Endothelial cell of umbilical vein (primary cell): ENCODE measurements around the gene RNF126. TPM values are rescaled to one million over a fixed set of nuclear protein-coding genes. Genes with fewer than 3 reads are reported as not detected.

Experiments used
- BruUV-seq: library from RNA; stranded (reverse); fragments of 400-500 nt; replicated peaks from 2 replicates; lab custom pipeline; 2021; lab: Mats Ljungman, UMichigan
- CTCF ChIA-PET: fragments of 300-600, 350-600 bp; sonication (Branson Sonifier 250); formaldehyde crosslinking; loops from one replicate; lab custom pipeline; 2021; ENCODE audit warnings: antibody characterized with exemption, inconsistent platforms; lab: Charles Lee
- POLR2A ChIA-PET: fragments of 300-600, 350-600 bp; sonication (Branson Sonifier 250); formaldehyde crosslinking; loops from one replicate; lab custom pipeline; 2021; ENCODE audit warnings: antibody characterized with exemption, inconsistent platforms; lab: Charles Lee
- DNase-seq: peaks from one replicate; pipeline ENCODE4 v3.0.0-alpha.2; 2011; ENCODE audit warnings: low read depth, low spot score
- FAIRE-seq: peaks from 2 replicates; lab custom pipeline; 2011; peaks lifted over from hg19 to GRCh38; lab: Jason Lieb, UNC
- H2AFZ ChIP-seq: 2 replicates; pipeline ENCODE4 v1.6.0; 2012; ENCODE audit warnings: low read depth, low read length, control low read depth, inconsistent platforms
- H3K27ac ChIP-seq: 2 replicates; pipeline ENCODE4 v1.5.1; 2011; ENCODE audit warnings: low read depth, mild to moderate bottlenecking, control low read depth, low read length, moderate library complexity; ENCODE audit not compliant: insufficient read depth
- H3K27me3 ChIP-seq, 2 experiments: 2 replicates each; pipeline versions ENCODE4 v1.6.0 to v1.6.1; 2011; ENCODE audit warnings: low read length in 2 of 2, mixed read lengths in 1 of 2; ENCODE audit not compliant: control insufficient read depth in 2 of 2, insufficient read depth in 2 of 2
- H3K36me3 ChIP-seq, 2 experiments: 2 replicates in 1 of 2; 3 replicates in 1 of 2; pipeline ENCODE4 v1.5.1; 2011; ENCODE audit warnings: low read length in 2 of 2, mild to moderate bottlenecking in 1 of 2, moderate library complexity in 1 of 2; ENCODE audit not compliant: control insufficient read depth in 2 of 2, insufficient read depth in 2 of 2; ENCODE audit errors: extremely low read depth in 1 of 2
- H3K4me1 ChIP-seq: 3 replicates; pipeline ENCODE4 v1.5.1; 2011; ENCODE audit warnings: mild to moderate bottlenecking, low read length; ENCODE audit not compliant: control insufficient read depth, insufficient read depth; ENCODE audit errors: extremely low read depth
- H3K4me2 ChIP-seq: 2 replicates; pipeline ENCODE4 v1.6.1; 2011; ENCODE audit warnings: low read length, control low read depth, mixed read lengths; ENCODE audit not compliant: insufficient read depth
- H3K4me3 ChIP-seq, 3 experiments: fragments of 200-600 bp in 1 of 3; sonication (generic), shearing (Covaris generic) in 1 of 3; replicated peaks in 1 of 3; 2 replicates each; pipeline ENCODE4 v1.5.1; 2011 to 2016; ENCODE audit warnings: control low read depth in 3 of 3, low read length in 3 of 3, mild to moderate bottlenecking in 2 of 3, inconsistent platforms in 1 of 3, low read depth in 1 of 3, moderate library complexity in 1 of 3; ENCODE audit not compliant: insufficient read depth in 1 of 3
- H3K79me2 ChIP-seq: 2 replicates; pipeline ENCODE4 v1.6.0; 2012; ENCODE audit warnings: low read length, inconsistent platforms; ENCODE audit not compliant: control insufficient read depth, insufficient read depth
- H3K9ac ChIP-seq: replicated peaks from 2 replicates; pipeline ENCODE3; 2011; ENCODE audit warnings: low read length, control low read depth; ENCODE audit not compliant: insufficient read depth; ENCODE audit errors: extremely low read depth
- H3K9me1 ChIP-seq: replicated peaks from 3 replicates; pipeline ENCODE4 v1.6.0; 2011; ENCODE audit warnings: mild to moderate bottlenecking, low read length; ENCODE audit not compliant: control insufficient read depth, insufficient read depth; ENCODE audit errors: extremely low read depth
- H3K9me3 ChIP-seq: replicated peaks from 2 replicates; pipeline ENCODE4 v1.5.1; 2012; ENCODE audit warnings: low read length, inconsistent platforms; ENCODE audit not compliant: control insufficient read depth, insufficient read depth
- H4K20me1 ChIP-seq: replicated peaks from 2 replicates; pipeline ENCODE3; 2011; ENCODE audit warnings: mild to moderate bottlenecking, low read length; ENCODE audit not compliant: control insufficient read depth, insufficient read depth; ENCODE audit errors: extremely low read depth
- EZH2 ChIP-seq: IDR thresholded peaks from 2 replicates; pipeline ENCODE4 v1.6.1; 2012; ENCODE audit warnings: borderline replicate concordance, low read depth, mild to moderate bottlenecking, moderate library complexity, low read length, inconsistent platforms; ENCODE audit not compliant: severe bottlenecking
- FOS ChIP-seq: IDR thresholded peaks from 2 replicates; pipeline ENCODE4 v1.6.1; 2011; ENCODE audit warnings: mild to moderate bottlenecking, low read length, moderate library complexity, borderline replicate concordance; ENCODE audit not compliant: insufficient read depth
- GATA2 ChIP-seq: IDR thresholded peaks from 2 replicates; pipeline ENCODE4 v1.7.0; 2011; ENCODE audit warnings: low read depth, mild to moderate bottlenecking, moderate library complexity, mixed read lengths, low read length; ENCODE audit not compliant: insufficient read length, insufficient read depth
- JUN ChIP-seq: IDR thresholded peaks from 2 replicates; pipeline ENCODE4 v1.6.1; 2011; ENCODE audit warnings: borderline replicate concordance, low read depth; ENCODE audit not compliant: insufficient read length, insufficient read depth
- MYC ChIP-seq: IDR thresholded peaks from one replicate; pipeline ENCODE4 v1.6.1; 2011; ENCODE audit warnings: mild to moderate bottlenecking, low read depth, low read length
- POLR2A ChIP-seq: IDR thresholded peaks from 2 replicates; pipeline ENCODE4 v1.6.1; 2012; ENCODE audit warnings: low read depth, mild to moderate bottlenecking, control low read depth, low read length
- POLR2AphosphoS5 ChIP-seq: IDR thresholded peaks from 2 replicates; pipeline ENCODE4 v1.6.1; 2012; ENCODE audit warnings: low read depth, mild to moderate bottlenecking, control low read depth, low read length, moderate library complexity; ENCODE audit not compliant: insufficient read depth
- dilution Hi-C: fragments of 300-500 bp; cut with MboI; formaldehyde crosslinking; loops from one replicate; pipeline ENCODE4 v1.15.0; 2019; ENCODE audit warnings: low sequenced_read_pairs; ENCODE audit not compliant: extremely low pct_ligation_motif_present
- intact Hi-C: fragments of 100-400 bp; cut with micrococcal nuclease; formaldehyde crosslinking; loops from one replicate; pipeline ENCODE4 v1.10.0; 2022
- polyA plus RNA-seq, 4 experiments: library from polyadenylated mRNA; depleted of rRNA in 3 of 4; stranded (reverse) in 3 of 4; unstranded in 1 of 4; fragments of >200 nt; gene quantifications; 2 replicates each; pipeline versions ENCODE4 v1.2.1 to v1.2.3, GENCODE V29; 2011 to 2012; ENCODE audit warnings: missing spikeins in 1 of 4
- total RNA-seq: library from RNA; stranded (reverse); gene quantifications from 2 replicates; pipeline ENCODE4 v1.2.3, GENCODE V29; 2021
- TF ChIP-seq, protein P1 (sequence below), 2 donors: IDR thresholded peaks; 1 replicate in 1 of 2; 2 replicates in 1 of 2; pipeline ENCODE4 v1.5.1; 2011; ENCODE audit warnings: low read length in 2 of 2, mild to moderate bottlenecking in 2 of 2, moderate library complexity in 2 of 2, control low read depth in 1 of 2, inconsistent platforms in 1 of 2, low read depth in 1 of 2; ENCODE audit not compliant: insufficient read depth in 1 of 2; ENCODE audit errors: extremely low read depth in 1 of 2
- TF ChIP-seq, protein P2 (sequence below): IDR thresholded peaks from 2 replicates; pipeline ENCODE4 v1.6.1; 2011; ENCODE audit not compliant: insufficient read depth, insufficient read length

Gene RNF126
- total and polyA plus RNA-seq, 2 donors (not counting 3 experiments of a cell fraction or from before 2014, with no cell fraction given): 19.2 to 61.3 TPM

DNA sequence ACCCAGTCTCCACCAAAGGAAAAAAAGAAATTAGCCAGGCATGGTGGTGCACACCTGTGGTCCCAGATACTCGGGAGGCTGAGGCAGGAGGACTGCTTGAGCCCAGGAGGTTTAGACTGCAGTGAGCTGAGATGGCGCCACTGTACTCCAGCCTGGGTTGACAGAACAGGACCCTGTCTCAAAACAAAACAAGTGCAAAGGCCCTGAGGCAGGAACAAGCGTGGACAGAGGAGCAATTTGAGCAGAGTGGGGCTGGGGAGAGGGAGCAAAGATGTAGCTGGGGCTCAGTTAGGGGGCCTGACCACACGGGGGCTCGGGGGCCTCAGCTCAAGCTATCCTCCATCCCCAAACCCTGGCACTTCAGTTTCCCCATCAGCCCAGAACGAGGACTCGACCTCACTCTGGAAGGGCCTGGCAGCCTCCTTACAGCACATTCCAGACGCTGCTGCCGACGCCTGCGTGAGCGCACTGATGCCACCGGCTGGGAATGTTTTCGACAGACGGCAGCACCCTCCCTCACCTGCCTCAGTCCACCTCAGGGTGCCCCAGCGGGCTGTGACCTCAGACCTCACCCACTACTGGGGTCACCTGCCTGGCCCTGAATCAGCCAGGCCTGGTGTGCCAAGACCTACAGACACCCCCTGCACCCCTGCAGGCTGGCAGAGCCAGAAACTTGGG is 27.9 kb downstream of the RNF126 start:
- POLR2A ChIA-PET: no interaction called here
- TF ChIP-seq, protein P1, sequence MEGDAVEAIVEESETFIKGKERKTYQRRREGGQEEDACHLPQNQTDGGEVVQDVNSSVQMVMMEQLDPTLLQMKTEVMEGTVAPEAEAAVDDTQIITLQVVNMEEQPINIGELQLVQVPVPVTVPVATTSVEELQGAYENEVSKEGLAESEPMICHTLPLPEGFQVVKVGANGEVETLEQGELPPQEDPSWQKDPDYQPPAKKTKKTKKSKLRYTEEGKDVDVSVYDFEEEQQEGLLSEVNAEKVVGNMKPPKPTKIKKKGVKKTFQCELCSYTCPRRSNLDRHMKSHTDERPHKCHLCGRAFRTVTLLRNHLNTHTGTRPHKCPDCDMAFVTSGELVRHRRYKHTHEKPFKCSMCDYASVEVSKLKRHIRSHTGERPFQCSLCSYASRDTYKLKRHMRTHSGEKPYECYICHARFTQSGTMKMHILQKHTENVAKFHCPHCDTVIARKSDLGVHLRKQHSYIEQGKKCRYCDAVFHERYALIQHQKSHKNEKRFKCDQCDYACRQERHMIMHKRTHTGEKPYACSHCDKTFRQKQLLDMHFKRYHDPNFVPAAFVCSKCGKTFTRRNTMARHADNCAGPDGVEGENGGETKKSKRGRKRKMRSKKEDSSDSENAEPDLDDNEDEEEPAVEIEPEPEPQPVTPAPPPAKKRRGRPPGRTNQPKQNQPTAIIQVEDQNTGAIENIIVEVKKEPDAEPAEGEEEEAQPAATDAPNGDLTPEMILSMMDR (IDR thresholded peaks at IDR 0.05; ENCODE audit: extremely low read depth in 1 of 2, insufficient read depth in 1 of 2, low read depth in 1 of 2, low read length in 2 of 2): no peak
- TF ChIP-seq MYC: no peak
- no peak for TF ChIP-seq JUN
- TF ChIP-seq GATA2: no peak
- TF ChIP-seq POLR2A: no peak
- no peak for TF ChIP-seq FOS
- no peak for TF ChIP-seq EZH2
- TF ChIP-seq, protein P2, sequence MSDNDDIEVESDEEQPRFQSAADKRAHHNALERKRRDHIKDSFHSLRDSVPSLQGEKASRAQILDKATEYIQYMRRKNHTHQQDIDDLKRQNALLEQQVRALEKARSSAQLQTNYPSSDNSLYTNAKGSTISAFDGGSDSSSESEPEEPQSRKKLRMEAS: no peak
- TF ChIP-seq POLR2AphosphoS5: no peak

More for the DNA sequence above, 27.9 kb downstream of the RNF126 start:
- Histone ChIP-seq H3K27ac (no peak overlapping the region), H3K9me3 (no peaks in the 10 kb centered on the region), H3K9me1 (no peaks in the 10 kb centered on the region), H3K79me2 (peaks cover 13% of the 10 kb centered on the region), H3K4me3 (no peak overlapping the region), H4K20me1 (no peaks in the 10 kb centered on the region), H3K9ac (no peak overlapping the region), H2AFZ (no peak overlapping the region), H3K4me1 (peaks cover 20% of the 10 kb centered on the region), H3K36me3 (no peaks in the 10 kb centered on the region), H3K4me2 (no peak overlapping the region), H3K27me3 (no peaks in the 10 kb centered on the region)
- intact Hi-C loops (no loop called here), dilution Hi-C loops (no loop called here)
- CTCF ChIA-PET: no interaction called here
- FAIRE-seq: no peak
- BruUV-seq: no TSS peak
- DNase-seq: no peak
